BE2C (cell line): Measurements from ENCODE around the gene CHCHD1.
A peak's percentile ranks its signal among the peaks of the same experiment; 100 is the strongest.

ENCODE experiments used
- DNase-seq: peaks from one replicate; pipeline ENCODE4 v3.0.0-alpha.2; 2020
- H3K27me3 ChIP-seq: fragments of 250-450 bp; sonication (Bioruptor Pico); 2 replicates; pipeline ENCODE4 v1.5.1; 2020; ENCODE audit warnings: mild to moderate bottlenecking
- H3K36me3 ChIP-seq: fragments of 250-450 bp; sonication (Bioruptor Pico); 2 replicates; pipeline ENCODE4 v1.5.1; 2020; ENCODE audit warnings: mild to moderate bottlenecking
- H3K4me1 ChIP-seq: fragments of 250-450 bp; sonication (Bioruptor Pico); 2 replicates; pipeline ENCODE4 v1.5.1; 2020
- H3K4me3 ChIP-seq: 2 replicates; pipeline ENCODE4 v1.5.1; 2011; ENCODE audit warnings: low read depth, low read length
- H3K9me3 ChIP-seq: fragments of 250-450 bp; sonication (Bioruptor Pico); 2 replicates; pipeline ENCODE4 v1.5.1; 2020
- TF ChIP-seq, protein P1 (sequence below): IDR thresholded peaks from 2 replicates; pipeline ENCODE4 v1.5.1; 2012; ENCODE audit warnings: mild to moderate bottlenecking, low read depth, low read length

The CHCHD1 gene

DNA sequence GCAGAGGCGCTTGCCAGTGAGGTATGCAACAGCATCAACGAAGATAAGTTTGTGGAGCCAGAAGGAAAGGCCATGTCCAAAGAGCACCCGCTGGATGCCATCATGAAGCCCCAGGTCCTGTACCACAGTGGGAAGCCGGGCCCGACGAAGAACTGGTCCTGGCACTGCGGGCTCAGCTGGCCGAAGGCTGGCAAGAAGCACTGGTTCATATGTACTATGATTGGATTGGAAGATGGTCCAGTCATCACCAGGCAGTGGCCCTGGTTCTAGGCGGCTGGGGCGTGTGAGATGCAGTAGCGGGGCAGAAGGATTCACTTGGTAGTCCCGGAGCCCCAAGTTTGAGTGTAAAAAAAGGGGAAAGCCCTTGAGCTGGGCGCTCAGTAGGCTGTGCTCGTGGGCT, 25.6 kb downstream of the CHCHD1 start:
- Histone ChIP-seq H3K9me3 (no peaks in the 10 kb centered on the region), H3K36me3 (peaks cover 15% of the 10 kb centered on the region), H3K27me3 (no peaks in the 10 kb centered on the region), H3K4me3 (no peak overlapping the region), H3K4me1 (no peaks in the 10 kb centered on the region)
- DNase-seq: no peak
- TF ChIP-seq, protein P1, sequence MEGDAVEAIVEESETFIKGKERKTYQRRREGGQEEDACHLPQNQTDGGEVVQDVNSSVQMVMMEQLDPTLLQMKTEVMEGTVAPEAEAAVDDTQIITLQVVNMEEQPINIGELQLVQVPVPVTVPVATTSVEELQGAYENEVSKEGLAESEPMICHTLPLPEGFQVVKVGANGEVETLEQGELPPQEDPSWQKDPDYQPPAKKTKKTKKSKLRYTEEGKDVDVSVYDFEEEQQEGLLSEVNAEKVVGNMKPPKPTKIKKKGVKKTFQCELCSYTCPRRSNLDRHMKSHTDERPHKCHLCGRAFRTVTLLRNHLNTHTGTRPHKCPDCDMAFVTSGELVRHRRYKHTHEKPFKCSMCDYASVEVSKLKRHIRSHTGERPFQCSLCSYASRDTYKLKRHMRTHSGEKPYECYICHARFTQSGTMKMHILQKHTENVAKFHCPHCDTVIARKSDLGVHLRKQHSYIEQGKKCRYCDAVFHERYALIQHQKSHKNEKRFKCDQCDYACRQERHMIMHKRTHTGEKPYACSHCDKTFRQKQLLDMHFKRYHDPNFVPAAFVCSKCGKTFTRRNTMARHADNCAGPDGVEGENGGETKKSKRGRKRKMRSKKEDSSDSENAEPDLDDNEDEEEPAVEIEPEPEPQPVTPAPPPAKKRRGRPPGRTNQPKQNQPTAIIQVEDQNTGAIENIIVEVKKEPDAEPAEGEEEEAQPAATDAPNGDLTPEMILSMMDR: no peak

DNA sequence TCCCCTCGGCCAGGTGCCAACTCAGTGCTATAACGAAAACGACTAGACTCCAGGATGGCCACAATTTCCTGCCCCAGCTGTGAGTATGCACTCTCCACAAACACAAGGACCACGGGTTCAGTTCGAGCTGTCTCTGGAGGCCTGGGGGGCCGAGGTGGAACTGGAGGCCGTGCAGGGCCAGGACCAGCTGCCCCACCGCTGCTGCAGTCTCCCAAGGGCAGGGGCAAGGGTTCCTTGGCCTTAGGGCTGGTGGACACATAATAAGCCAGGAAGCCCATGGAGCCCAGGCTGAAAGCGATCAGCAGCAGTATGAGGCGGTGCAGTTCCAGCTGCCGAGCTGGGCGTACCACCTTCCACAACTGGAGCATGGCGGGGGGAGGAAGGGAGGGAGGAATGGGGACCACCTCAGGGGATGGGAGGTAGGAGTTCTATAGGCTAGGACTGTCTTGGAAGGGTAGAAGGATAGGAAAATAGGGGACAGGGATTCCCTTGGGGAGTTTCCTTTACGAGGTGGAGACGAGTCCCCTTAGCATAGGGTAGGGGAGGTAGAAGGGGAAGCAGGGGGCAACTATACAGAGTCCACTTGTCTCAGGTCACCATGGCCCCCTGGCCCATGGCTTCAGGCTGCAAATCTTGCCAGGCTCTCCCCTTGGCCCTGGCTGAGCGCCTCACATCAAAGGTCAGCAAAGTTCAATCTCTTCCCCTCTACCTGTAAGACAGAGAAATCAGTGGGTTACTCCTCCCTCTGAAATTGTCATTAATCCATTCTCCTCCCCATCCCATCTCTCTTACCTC, 26.4 kb downstream of the CHCHD1 start:
- TF ChIP-seq, protein P1: no peak
- Histone ChIP-seq H3K4me3 (no peak overlapping the region), H3K9me3 (no peaks in the 10 kb centered on the region), H3K27me3 (no peaks in the 10 kb centered on the region), H3K4me1 (no peaks in the 10 kb centered on the region), H3K36me3 (peaks cover 15% of the 10 kb centered on the region)
- no peak for DNase-seq

DNA sequence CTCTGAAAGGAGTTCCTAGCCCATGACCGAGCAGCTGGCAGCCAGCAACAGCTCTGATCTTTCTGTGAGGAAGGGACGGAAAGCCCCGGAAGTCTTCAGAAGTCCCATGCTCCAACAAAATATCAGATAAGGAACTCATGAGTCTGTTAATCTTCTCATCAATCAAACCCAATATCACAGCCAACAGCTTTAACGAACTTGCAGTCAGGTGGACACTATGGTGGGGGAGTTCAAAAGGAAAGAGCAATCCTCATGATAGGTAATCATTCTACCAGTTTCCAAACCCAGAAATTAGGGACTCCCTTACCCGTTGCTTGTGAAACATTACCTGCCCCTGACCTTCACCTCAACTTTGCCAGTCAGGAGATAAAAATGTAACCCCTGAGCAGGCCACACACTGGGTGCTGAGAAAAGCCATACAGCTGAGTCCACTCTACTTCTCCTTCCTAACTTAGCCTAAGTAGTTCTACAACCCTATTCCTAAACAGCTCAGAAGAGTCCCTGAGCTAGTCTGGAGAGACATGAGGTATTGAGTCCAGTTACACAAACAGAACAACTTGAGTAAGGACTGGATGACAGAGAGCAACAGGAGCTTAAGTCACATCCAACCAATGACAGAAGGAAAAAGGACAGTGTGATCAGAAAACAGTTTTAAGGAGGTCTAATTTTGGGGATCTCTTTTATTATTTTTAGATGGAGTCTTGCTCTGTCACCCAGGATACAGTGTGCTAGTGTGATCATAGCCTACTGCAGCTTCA, 27.4 kb downstream of the CHCHD1 start:
- TF ChIP-seq, protein P1: no peak
- no peak for DNase-seq
- H3K9me3 ChIP-seq: no peaks in the 10 kb centered on the region
- H3K27me3 ChIP-seq: no peaks in the 10 kb centered on the region
- no peaks in the 10 kb centered on the region for H3K4me1 ChIP-seq
- peaks cover 15% of the 10 kb centered on the region for H3K36me3 ChIP-seq
- H3K4me3 ChIP-seq: no peak overlapping the region

DNA sequence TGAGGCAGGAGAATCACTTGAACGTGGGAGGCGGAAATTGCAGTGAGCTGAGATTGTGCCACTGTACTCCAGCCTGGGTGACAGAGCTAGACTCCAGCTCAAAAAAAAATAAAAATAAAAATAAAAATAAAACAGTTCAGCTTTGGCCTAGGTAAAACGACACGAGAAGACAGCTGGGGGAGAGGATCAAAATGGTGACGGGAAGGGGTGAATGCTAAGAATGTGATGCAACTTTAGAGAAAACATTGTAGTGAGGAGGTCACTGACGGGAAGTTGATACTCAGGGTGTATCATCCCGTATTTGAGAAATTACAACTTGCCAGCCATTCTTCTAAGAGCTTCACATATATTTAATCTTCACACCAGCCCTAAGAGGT, 28.5 kb downstream of the CHCHD1 start:
- no peaks in the 10 kb centered on the region for H3K27me3 ChIP-seq
- no peak for DNase-seq
- H3K36me3 ChIP-seq: peaks cover 15% of the 10 kb centered on the region
- H3K4me3 ChIP-seq: peak overlapping the region; percentile 75
- no peaks in the 10 kb centered on the region for H3K4me1 ChIP-seq
- TF ChIP-seq, protein P1: no peak
- no peaks in the 10 kb centered on the region for H3K9me3 ChIP-seq

DNA sequence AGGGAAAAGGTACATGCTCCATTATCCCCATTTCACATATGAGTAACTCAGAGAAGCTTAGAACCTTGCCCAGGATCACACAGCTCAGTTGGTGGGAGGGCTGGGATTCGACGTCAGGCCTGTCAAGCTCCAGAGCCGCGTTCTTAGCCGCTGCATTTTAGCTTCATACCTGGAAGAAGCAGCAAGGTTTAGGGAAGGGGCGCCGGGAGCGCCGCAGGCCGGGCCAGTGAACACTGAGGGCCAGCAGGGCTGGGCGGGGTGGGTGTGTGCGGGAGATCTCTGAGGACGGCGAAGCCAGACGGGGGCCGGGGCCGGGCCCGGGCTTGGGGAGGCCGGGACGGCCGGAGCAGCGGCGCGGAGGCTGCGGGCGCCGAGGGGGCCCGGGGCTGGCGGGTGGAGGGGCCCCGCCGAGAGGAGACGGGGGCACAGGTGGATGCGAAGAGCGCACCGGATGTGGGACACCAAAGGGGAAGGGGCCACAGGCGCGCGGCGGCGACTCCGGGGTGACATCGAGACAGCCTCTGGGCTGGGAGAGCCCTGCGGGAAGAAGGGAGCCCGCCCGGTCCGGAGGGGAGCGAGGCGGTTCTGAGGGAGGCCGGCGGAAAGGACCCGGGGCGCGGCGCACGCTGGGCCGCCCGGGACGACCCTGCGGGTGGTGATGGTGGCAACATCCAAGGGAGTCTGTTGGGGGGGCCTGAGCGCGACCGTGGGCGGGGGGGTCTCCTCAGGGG, 29.1 kb downstream of the CHCHD1 start:
- peak overlapping the region; percentile 75 for H3K4me3 ChIP-seq
- no peaks in the 10 kb centered on the region for H3K27me3 ChIP-seq
- peaks cover 15% of the 10 kb centered on the region for H3K36me3 ChIP-seq
- H3K4me1 ChIP-seq: no peaks in the 10 kb centered on the region
- TF ChIP-seq, protein P1: no peak
- H3K9me3 ChIP-seq: no peaks in the 10 kb centered on the region
- DNase-seq: peak; percentile 35
